Smooth muscle cell (in vitro differentiated cells): ENCODE results near the gene DMRTC2. TPM values are rescaled to one million over a fixed set of nuclear protein-coding genes. Genes with fewer than 3 reads are reported as not detected.

ENCODE experiments used
- DNase-seq: peaks from one replicate; lab custom pipeline; 2025; ENCODE audit not compliant: unreplicated experiment; lab: John Stamatoyannopoulos, UW
- H2AFZ ChIP-seq: fragments of 200-600 bp; sonication (generic); 2 replicates; pipeline ENCODE4 v1.6.0; 2016; ENCODE audit warnings: antibody characterized with exemption, low read depth, mild to moderate bottlenecking
- H3F3A ChIP-seq: fragments of 200-600 bp; sonication (generic); 2 replicates; pipeline ENCODE4 v1.6.0; 2017; ENCODE audit warnings: antibody characterized with exemption, low read depth
- H3K27ac ChIP-seq: fragments of 200-600 bp; sonication (generic); 2 replicates; pipeline ENCODE4 v1.5.1; 2016; ENCODE audit warnings: low read depth, mild to moderate bottlenecking
- H3K27me3 ChIP-seq: fragments of 200-600 bp; sonication (generic); 2 replicates; pipeline ENCODE4 v1.6.1; 2016; ENCODE audit warnings: low read depth, mild to moderate bottlenecking
- H3K36me3 ChIP-seq: fragments of 200-600 bp; sonication (generic); 2 replicates; pipeline ENCODE4 v1.5.1; 2016; ENCODE audit warnings: low read depth
- H3K4me1 ChIP-seq: fragments of 200-600 bp; sonication (generic); 2 replicates; pipeline ENCODE4 v1.5.1; 2016; ENCODE audit warnings: low read depth
- H3K4me2 ChIP-seq: fragments of 200-600 bp; sonication (generic); 2 replicates; pipeline ENCODE4 v1.6.0; 2016; ENCODE audit warnings: mild to moderate bottlenecking
- H3K4me3 ChIP-seq: fragments of 200-600 bp; sonication (generic); 2 replicates; pipeline ENCODE4 v1.5.1; 2016; ENCODE audit warnings: mild to moderate bottlenecking
- H3K79me2 ChIP-seq: fragments of 200-600 bp; sonication (generic); 2 replicates; pipeline ENCODE4 v1.6.0; 2016; ENCODE audit warnings: low read depth, mild to moderate bottlenecking
- H3K9ac ChIP-seq: fragments of 200-600 bp; sonication (generic); 2 replicates; pipeline ENCODE4 v1.6.0; 2016; ENCODE audit warnings: low read depth
- H3K9me3 ChIP-seq: fragments of 200-600 bp; sonication (generic); replicated peaks from 2 replicates; pipeline ENCODE4 v1.5.1; 2016; ENCODE audit warnings: low read depth
- H4K20me1 ChIP-seq: fragments of 200-600 bp; sonication (generic); 2 replicates; pipeline ENCODE4 v1.6.0; 2016; ENCODE audit warnings: low read depth
- WGBS: methylation state at CpG from one replicate; pipeline ENCODE4 v1.1.7; 2016; ENCODE audit warnings: low lambda C conversion rate; 5-methylcytosine and 5-hydroxymethylcytosine counted together
- polyA plus RNA-seq: library from polyadenylated mRNA; unstranded; fragments of >200 nt; fragmentation: Nextera tagmentation; extraction: Ambion mirVana; gene quantifications from 2 replicates; pipeline ENCODE4 v1.2.1, GENCODE V29; 2016
- total RNA-seq: library from RNA; depleted of rRNA; stranded (reverse); fragments of >200 nt; gene quantifications from 2 replicates; pipeline ENCODE4 v1.2.3, GENCODE V29; 2014
- TF ChIP-seq, protein P1 (sequence below): fragments of 200-600 bp; sonication (generic); IDR thresholded peaks from 2 replicates; pipeline ENCODE4 v1.5.1; 2017; ENCODE audit warnings: borderline replicate concordance, mild to moderate bottlenecking, antibody characterized with exemption; ENCODE audit not compliant: insufficient read depth, poor library complexity, severe bottlenecking

Gene DMRTC2
- total and polyA plus RNA-seq, 2 experiments from 2014 or later, result not detected

- Histone ChIP-seq H3K4me2 (no peak overlapping the region), H3K4me3 (no peak overlapping the region), H2AFZ (no peak overlapping the region), H3F3A (no peaks in the 10 kb centered on the region), H3K4me1 (no peaks in the 10 kb centered on the region), H3K9ac (no peak overlapping the region), H3K9me3 (no peaks in the 10 kb centered on the region), H3K27ac (no peak overlapping the region), H3K27me3 (no peaks in the 10 kb centered on the region), H3K79me2 (no peaks in the 10 kb centered on the region), H3K36me3 (no peaks in the 10 kb centered on the region), H4K20me1 (no peaks in the 10 kb centered on the region)
- TF ChIP-seq, protein P1, sequence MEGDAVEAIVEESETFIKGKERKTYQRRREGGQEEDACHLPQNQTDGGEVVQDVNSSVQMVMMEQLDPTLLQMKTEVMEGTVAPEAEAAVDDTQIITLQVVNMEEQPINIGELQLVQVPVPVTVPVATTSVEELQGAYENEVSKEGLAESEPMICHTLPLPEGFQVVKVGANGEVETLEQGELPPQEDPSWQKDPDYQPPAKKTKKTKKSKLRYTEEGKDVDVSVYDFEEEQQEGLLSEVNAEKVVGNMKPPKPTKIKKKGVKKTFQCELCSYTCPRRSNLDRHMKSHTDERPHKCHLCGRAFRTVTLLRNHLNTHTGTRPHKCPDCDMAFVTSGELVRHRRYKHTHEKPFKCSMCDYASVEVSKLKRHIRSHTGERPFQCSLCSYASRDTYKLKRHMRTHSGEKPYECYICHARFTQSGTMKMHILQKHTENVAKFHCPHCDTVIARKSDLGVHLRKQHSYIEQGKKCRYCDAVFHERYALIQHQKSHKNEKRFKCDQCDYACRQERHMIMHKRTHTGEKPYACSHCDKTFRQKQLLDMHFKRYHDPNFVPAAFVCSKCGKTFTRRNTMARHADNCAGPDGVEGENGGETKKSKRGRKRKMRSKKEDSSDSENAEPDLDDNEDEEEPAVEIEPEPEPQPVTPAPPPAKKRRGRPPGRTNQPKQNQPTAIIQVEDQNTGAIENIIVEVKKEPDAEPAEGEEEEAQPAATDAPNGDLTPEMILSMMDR, result no peak
- DNase-seq, result no peak
- WGBS, result 91% methylated on average over 2 of the region's 2 CpGs
Measured at GRCh38 chr19:41816761-41817160, 28.1 kb upstream of the DMRTC2 start.

GRCh38 chr19:41821003-41821735, 23.7 kb upstream of the DMRTC2 start:
- no peaks in the 10 kb centered on the region for H3K4me1 ChIP-seq
- WGBS, result 52% methylated on average over 12 of the region's 12 CpGs
- H3K27me3 ChIP-seq, result no peaks in the 10 kb centered on the region
- no peaks in the 10 kb centered on the region for H3K36me3 ChIP-seq
- H3K79me2 ChIP-seq, result no peaks in the 10 kb centered on the region
- TF ChIP-seq, protein P1, result peak; percentile 14
- H3K27ac ChIP-seq, result no peak overlapping the region
- H3K4me3 ChIP-seq, result no peak overlapping the region
- no peak overlapping the region for H3K4me2 ChIP-seq
- H2AFZ ChIP-seq, result no peak overlapping the region
- DNase-seq, result no peak
- no peak overlapping the region for H3K9ac ChIP-seq
- no peaks in the 10 kb centered on the region for H4K20me1 ChIP-seq
- no peaks in the 10 kb centered on the region for H3K9me3 ChIP-seq
- no peaks in the 10 kb centered on the region for H3F3A ChIP-seq

- H3K27ac ChIP-seq, result no peak overlapping the region
- DNase-seq, result no peak
- TF ChIP-seq, protein P1, result no peak
- no peaks in the 10 kb centered on the region for H3K79me2 ChIP-seq
- H3K9ac ChIP-seq, result no peak overlapping the region
- H4K20me1 ChIP-seq, result no peaks in the 10 kb centered on the region
- no peak overlapping the region for H3K4me2 ChIP-seq
- no peak overlapping the region for H2AFZ ChIP-seq
- H3K4me3 ChIP-seq, result no peak overlapping the region
- no peaks in the 10 kb centered on the region for H3K9me3 ChIP-seq
- H3F3A ChIP-seq, result no peaks in the 10 kb centered on the region
- H3K4me1 ChIP-seq, result no peaks in the 10 kb centered on the region
- H3K27me3 ChIP-seq, result peaks cover 7% of the 10 kb centered on the region
- 68% methylated on average over 12 of the region's 13 CpGs for WGBS
- H3K36me3 ChIP-seq, result no peaks in the 10 kb centered on the region
Measured at GRCh38 chr19:41837981-41838708, 6.7 kb upstream of the DMRTC2 start.
